CD14-positive monocyte (primary cell): Measurements from ENCODE around the gene ATP8B3. TPM values are rescaled to one million over a fixed set of nuclear protein-coding genes. Genes with fewer than 3 reads are reported as not detected.

Experiments used
- DNase-seq, 3 donors: peaks; one replicate each; pipeline ENCODE4 v3.0.0-alpha.2; 2011 to 2022
- H2AFZ ChIP-seq: 2 replicates; pipeline ENCODE4 v1.6.0; 2012; ENCODE audit warnings: mild to moderate bottlenecking, low read depth, low read length, inconsistent platforms; ENCODE audit not compliant: insufficient read depth, poor library complexity, severe bottlenecking
- H3K27ac ChIP-seq, 2 donors: 1 replicate in 1 of 2; 2 replicates in 1 of 2; pipeline ENCODE4 v1.5.1; 2012 to 2013; ENCODE audit warnings: low read length in 2 of 2, control low read depth in 1 of 2, inconsistent platforms in 1 of 2, low read depth in 1 of 2, mild to moderate bottlenecking in 1 of 2
- H3K27me3 ChIP-seq, 2 donors: one replicate each; pipeline versions ENCODE4 v1.6.0 to v1.6.1; 2011 to 2013; ENCODE audit warnings: low read length in 2 of 2; ENCODE audit not compliant: control insufficient read depth in 2 of 2, insufficient read depth in 2 of 2
- H3K36me3 ChIP-seq, 2 donors: replicated peaks in 1 of 2; 1 replicate in 1 of 2; 2 replicates in 1 of 2; pipeline versions ENCODE4 v1.5.1 to v1.6.1; 2012 to 2013; ENCODE audit warnings: low read length in 2 of 2, control low read depth in 1 of 2, inconsistent platforms in 1 of 2, mild to moderate bottlenecking in 1 of 2; ENCODE audit not compliant: insufficient read depth in 2 of 2, control insufficient read depth in 1 of 2
- H3K4me1 ChIP-seq, 2 donors: 1 replicate in 1 of 2; 2 replicates in 1 of 2; pipeline versions ENCODE4 v1.5.1 to v1.6.1; 2012 to 2013; ENCODE audit warnings: low read length in 2 of 2, control low read depth in 1 of 2, inconsistent platforms in 1 of 2, mild to moderate bottlenecking in 1 of 2, moderate library complexity in 1 of 2; ENCODE audit not compliant: insufficient read depth in 2 of 2, control insufficient read depth in 1 of 2
- H3K4me2 ChIP-seq: replicated peaks from 2 replicates; pipeline ENCODE3; 2012; ENCODE audit warnings: low read length, moderate library complexity, mild to moderate bottlenecking; ENCODE audit not compliant: poor library complexity, severe bottlenecking; ENCODE audit errors: extremely low read depth
- H3K4me3 ChIP-seq, 3 experiments: fragments of 200-600 bp in 1 of 3; sonication (generic) in 1 of 3; replicated peaks in 1 of 3; 1 replicate in 2 of 3; 2 replicates in 1 of 3; pipeline ENCODE4 v1.5.1; 2011 to 2013; ENCODE audit warnings: low read length in 3 of 3, mild to moderate bottlenecking in 3 of 3, control low read depth in 2 of 3, low read depth in 2 of 3, inconsistent platforms in 1 of 3, moderate library complexity in 1 of 3
- H3K79me2 ChIP-seq: 2 replicates; pipeline ENCODE4 v1.6.0; 2012; ENCODE audit warnings: mild to moderate bottlenecking, control low read depth, inconsistent platforms, low read length, moderate library complexity; ENCODE audit not compliant: insufficient read depth
- H3K9ac ChIP-seq: 2 replicates; pipeline ENCODE4 v1.6.0; 2017; ENCODE audit warnings: low read length, mild to moderate bottlenecking; ENCODE audit not compliant: insufficient read depth, poor library complexity, severe bottlenecking
- H3K9me3 ChIP-seq, 2 donors: replicated peaks in 1 of 2; 1 replicate in 1 of 2; 2 replicates in 1 of 2; pipeline versions ENCODE4 v1.5.1 to v1.6.1; 2012 to 2013; ENCODE audit warnings: low read length in 2 of 2, control low read depth in 1 of 2; ENCODE audit not compliant: control insufficient read depth in 1 of 2, insufficient read depth in 1 of 2
- H4K20me1 ChIP-seq: 2 replicates; pipeline ENCODE4 v1.6.0; 2012; ENCODE audit warnings: mild to moderate bottlenecking, low read length, control low read depth, moderate library complexity; ENCODE audit not compliant: insufficient read depth
- H3K27ac Mint-ChIP-seq, 7 donors: one replicate each; pipeline ENCODE4 v1.8.0; 2020; ENCODE audit warnings: mild to moderate bottlenecking in 7 of 7, mixed read lengths in 7 of 7, moderate library complexity in 6 of 7, inconsistent platforms in 2 of 7
- H3K27me3 Mint-ChIP-seq, 3 donors: one replicate each; pipeline ENCODE4 v1.8.0; 2021 to 2022; ENCODE audit warnings: low read depth in 3 of 3, mild to moderate bottlenecking in 3 of 3, mixed read lengths in 3 of 3, moderate library complexity in 3 of 3, inconsistent platforms in 1 of 3
- H3K36me3 Mint-ChIP-seq, 2 donors: one replicate each; pipeline ENCODE4 v1.8.0; 2020; ENCODE audit warnings: mixed read lengths in 2 of 2, inconsistent platforms in 1 of 2, mild to moderate bottlenecking in 1 of 2
- H3K4me1 Mint-ChIP-seq: one replicate; pipeline ENCODE4 v1.8.0; 2020; ENCODE audit warnings: mild to moderate bottlenecking, mixed read lengths
- H3K4me3 Mint-ChIP-seq, 2 donors: one replicate each; pipeline ENCODE4 v1.8.0; 2020; ENCODE audit warnings: mild to moderate bottlenecking in 2 of 2, mixed read lengths in 2 of 2, moderate library complexity in 1 of 2
- H3K9me3 Mint-ChIP-seq, 7 donors: one replicate each; pipeline ENCODE4 v1.8.0; 2020 to 2022; ENCODE audit warnings: mixed read lengths in 7 of 7, mild to moderate bottlenecking in 6 of 7, moderate library complexity in 6 of 7, inconsistent platforms in 2 of 7
- WGBS: methylation state at CpG from one replicate; pipeline ENCODE4 v1.1.5; 2013; ENCODE audit warnings: missing lambda C conversion rate; ENCODE audit not compliant: insufficient coverage; 5-methylcytosine and 5-hydroxymethylcytosine counted together
- intact Hi-C, 2 donors: fragments of 100-400 bp; cut with micrococcal nuclease; formaldehyde crosslinking; loops; one replicate each; pipeline versions ENCODE4 v1.15.0 to v1.15.1; 2023
- polyA plus RNA-seq, 3 donors: library from polyadenylated mRNA; depleted of rRNA in 1 of 3; unstranded in 2 of 3; stranded (reverse) in 1 of 3; fragments of 300-500 nt in 2 of 3; fragments of >200 nt in 1 of 3; fragmentation: Illumina TruSeq in 2 of 3; gene quantifications; 1 replicate in 2 of 3; 2 replicates in 1 of 3; pipeline ENCODE4 v1.2.3, GENCODE V29; 2012 to 2021
- TF ChIP-seq, protein P1 (sequence below): fragments of 200-600 bp; IDR thresholded peaks from one replicate; pipeline ENCODE4 v1.8.0; 2022; ENCODE audit warnings: antibody characterized with exemption, mild to moderate bottlenecking

Gene ATP8B3
- polyA plus RNA-seq, 3 donors: 1.6 to 8.2 (median 1.8) TPM

DNA sequence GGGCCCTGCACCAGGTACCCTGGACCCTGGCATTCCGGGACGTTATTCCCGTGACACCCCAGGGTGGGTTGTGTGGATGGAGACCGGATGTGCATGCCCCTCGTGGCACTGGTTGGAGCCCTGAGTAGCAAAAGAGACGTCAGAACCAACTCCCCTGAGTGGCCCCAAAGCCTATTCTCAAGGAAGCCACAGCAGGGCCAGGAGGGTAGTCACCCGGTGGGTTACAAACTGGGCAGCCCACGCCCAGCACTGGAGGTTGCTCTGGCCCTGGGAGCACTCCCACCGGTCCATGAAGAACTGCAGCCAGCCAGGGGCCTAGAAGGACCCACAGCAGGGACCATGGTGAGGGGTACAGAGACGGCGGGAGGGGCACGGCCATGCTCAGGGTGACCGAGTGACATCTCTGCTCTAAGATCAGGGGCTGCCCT lies 43.8 kb upstream of the ATP8B3 start:
- Histone ChIP-seq H3K4me3 (peak overlapping the region; percentile 38 to 97 (median 84)), H3K9ac (peak overlapping the region; percentile 89), H2AFZ (peak overlapping the region; percentile 58), H3K27me3 (no peaks in the 10 kb centered on the region), H3K9me3 (no peaks in the 10 kb centered on the region), H4K20me1 (peaks cover 85% of the 10 kb centered on the region), H3K4me1 (peaks cover 80 to 94% of the 10 kb centered on the region in 2 donors), H3K79me2 (peaks cover 98% of the 10 kb centered on the region), H3K36me3 (peaks cover 0 to 2% of the 10 kb centered on the region in 2 donors), H3K27ac (peak overlapping the region; percentile 86 to 92), H3K4me2 (peak overlapping the region; percentile 92)
- intact Hi-C loops: no loop called here
- H3K27me3 Mint-ChIP-seq: peaks cover 4 to 11% (median 7%) of the 10 kb centered on the region in 3 donors
- TF ChIP-seq, protein P1, sequence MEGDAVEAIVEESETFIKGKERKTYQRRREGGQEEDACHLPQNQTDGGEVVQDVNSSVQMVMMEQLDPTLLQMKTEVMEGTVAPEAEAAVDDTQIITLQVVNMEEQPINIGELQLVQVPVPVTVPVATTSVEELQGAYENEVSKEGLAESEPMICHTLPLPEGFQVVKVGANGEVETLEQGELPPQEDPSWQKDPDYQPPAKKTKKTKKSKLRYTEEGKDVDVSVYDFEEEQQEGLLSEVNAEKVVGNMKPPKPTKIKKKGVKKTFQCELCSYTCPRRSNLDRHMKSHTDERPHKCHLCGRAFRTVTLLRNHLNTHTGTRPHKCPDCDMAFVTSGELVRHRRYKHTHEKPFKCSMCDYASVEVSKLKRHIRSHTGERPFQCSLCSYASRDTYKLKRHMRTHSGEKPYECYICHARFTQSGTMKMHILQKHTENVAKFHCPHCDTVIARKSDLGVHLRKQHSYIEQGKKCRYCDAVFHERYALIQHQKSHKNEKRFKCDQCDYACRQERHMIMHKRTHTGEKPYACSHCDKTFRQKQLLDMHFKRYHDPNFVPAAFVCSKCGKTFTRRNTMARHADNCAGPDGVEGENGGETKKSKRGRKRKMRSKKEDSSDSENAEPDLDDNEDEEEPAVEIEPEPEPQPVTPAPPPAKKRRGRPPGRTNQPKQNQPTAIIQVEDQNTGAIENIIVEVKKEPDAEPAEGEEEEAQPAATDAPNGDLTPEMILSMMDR: no peak
- H3K4me3 Mint-ChIP-seq: peak overlapping the region; percentile 81 to 90
- H3K36me3 Mint-ChIP-seq: peaks cover 2 to 6% of the 10 kb centered on the region in 2 donors
- peak overlapping the region; percentile 92 to 96 (median 94) for H3K27ac Mint-ChIP-seq
- H3K9me3 Mint-ChIP-seq: no peaks in the 10 kb centered on the region
- WGBS: under 1% methylated on average over 13 of the region's 13 CpGs
- peaks cover 60% of the 10 kb centered on the region for H3K4me1 Mint-ChIP-seq
- peak in 1 of 3 donors; percentile 22 for DNase-seq

DNA sequence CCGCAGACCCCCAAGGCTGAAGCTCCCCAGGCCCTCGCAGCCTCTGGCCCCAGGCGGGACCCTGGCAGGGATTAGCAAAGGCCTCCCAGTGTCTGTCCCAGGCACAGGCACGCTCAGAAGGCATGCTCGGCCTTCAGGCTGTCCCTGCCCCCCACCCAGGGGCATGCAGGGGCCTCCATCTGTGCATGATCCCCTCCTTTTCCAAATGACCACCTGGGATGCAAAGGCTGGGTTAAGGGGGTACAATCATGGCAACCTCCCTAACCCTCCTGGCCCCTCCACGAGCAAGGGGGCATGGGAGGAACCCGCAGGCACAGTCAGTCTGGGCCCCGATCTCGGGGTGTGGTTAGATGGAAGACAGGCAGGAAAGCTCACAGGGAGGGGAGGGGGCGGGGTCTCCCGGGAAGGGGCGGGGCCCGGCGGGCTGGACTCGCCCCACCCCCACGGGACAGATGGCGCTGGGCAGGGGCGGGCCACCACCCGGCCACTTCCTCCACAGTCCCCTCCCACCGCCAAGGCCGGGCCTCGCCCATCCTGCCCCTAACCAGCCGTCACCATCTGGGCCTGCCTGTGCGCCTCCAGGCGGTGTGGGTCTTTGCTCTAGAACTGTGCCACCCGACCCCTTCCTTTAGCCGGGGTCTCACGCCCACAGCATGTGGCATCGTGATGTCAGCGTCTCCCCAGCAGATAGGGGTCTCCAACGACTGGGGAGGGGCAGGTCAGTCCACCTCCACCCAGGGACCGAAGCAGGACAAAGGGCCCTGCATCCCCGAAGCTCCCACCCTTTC lies 43.2 kb upstream of the ATP8B3 start:
- intact Hi-C loops: no loop called here

More for the DNA sequence above, 43.2 kb upstream of the ATP8B3 start:
- Histone ChIP-seq H3K4me2 (peak overlapping the region; percentile 92), H3K27ac (peak overlapping the region; percentile 86 to 92), H3K4me3 (peak overlapping the region; percentile 38 to 97 (median 84)), H3K9me3 (no peaks in the 10 kb centered on the region), H4K20me1 (peaks cover 83% of the 10 kb centered on the region), H3K36me3 (peaks cover 0 to 2% of the 10 kb centered on the region in 2 donors), H3K27me3 (no peaks in the 10 kb centered on the region), H2AFZ (no peak overlapping the region), H3K9ac (peak overlapping the region; percentile 89), H3K79me2 (peaks cover 92% of the 10 kb centered on the region), H3K4me1 (peaks cover 73 to 88% of the 10 kb centered on the region in 2 donors)
- TF ChIP-seq, protein P1: no peak
- DNase-seq: peak; percentile 92
- no peaks in the 10 kb centered on the region for H3K9me3 Mint-ChIP-seq
- peaks cover 2 to 8% of the 10 kb centered on the region in 2 donors for H3K36me3 Mint-ChIP-seq
- H3K27ac Mint-ChIP-seq: peak overlapping the region; percentile 92 to 96 (median 94)
- 10% methylated on average over 17 of the region's 33 CpGs for WGBS
- peak overlapping the region; percentile 81 to 90 for H3K4me3 Mint-ChIP-seq
- peaks cover 4 to 11% (median 7%) of the 10 kb centered on the region in 3 donors for H3K27me3 Mint-ChIP-seq
- H3K4me1 Mint-ChIP-seq: peaks cover 59% of the 10 kb centered on the region
